ENCODE measurements around the gene NAALADL2.
"Not testable (repeated sequence)": the region's sequence is repeated elsewhere in the genome, so short reads cannot be mapped to it uniquely, and the experiment has no call there.

The NAALADL2 gene

GRCh38 chr3:175257123-175257522, 398.0 kb downstream of the NAALADL2 start:
- DNase-seq (ENCODE audit: low spot score) = no peak
- Mint-ChIP-seq H3K27ac (no peak overlapping the region), H3K4me1 (ENCODE audit: low read depth) (no peaks in the 10 kb centered on the region), H3K4me3 (no peak overlapping the region), H3K27me3 (ENCODE audit: low read depth) (no peaks in the 10 kb centered on the region), H3K36me3 (ENCODE audit: low read depth) (no peaks in the 10 kb centered on the region), H3K9me3 (no peaks in the 10 kb centered on the region)

GRCh38 chr3:175258763-175259162, 399.6 kb downstream of the NAALADL2 start:
- no peaks in the 10 kb centered on the region for H3K36me3 Mint-ChIP-seq (ENCODE audit: low read depth)
- no peak overlapping the region for H3K4me3 Mint-ChIP-seq
- H3K4me1 Mint-ChIP-seq (ENCODE audit: low read depth) = no peaks in the 10 kb centered on the region
- DNase-seq (ENCODE audit: low spot score) = no peak
- H3K27ac Mint-ChIP-seq = no peak overlapping the region
- no peaks in the 10 kb centered on the region for H3K27me3 Mint-ChIP-seq (ENCODE audit: low read depth)
- no peaks in the 10 kb centered on the region for H3K9me3 Mint-ChIP-seq

GRCh38 chr3:175260145-175260794, 401.1 kb downstream of the NAALADL2 start:
- Mint-ChIP-seq H3K4me1 (ENCODE audit: low read depth) (no peaks in the 10 kb centered on the region), H3K36me3 (ENCODE audit: low read depth) (no peaks in the 10 kb centered on the region), H3K27me3 (ENCODE audit: low read depth) (no peaks in the 10 kb centered on the region), H3K27ac (no peak overlapping the region), H3K4me3 (no peak overlapping the region), H3K9me3 (no peaks in the 10 kb centered on the region)
- DNase-seq (ENCODE audit: low spot score) = no peak

GRCh38 chr3:175266478-175266877, 407.3 kb downstream of the NAALADL2 start:
- no peaks in the 10 kb centered on the region for H3K4me1 Mint-ChIP-seq (ENCODE audit: low read depth)
- no peaks in the 10 kb centered on the region for H3K27me3 Mint-ChIP-seq (ENCODE audit: low read depth)
- DNase-seq (ENCODE audit: low spot score) = no peak

GRCh38 chr3:175267121-175267531, 408.0 kb downstream of the NAALADL2 start:
- Mint-ChIP-seq H3K9me3 (no peaks in the 10 kb centered on the region), H3K27me3 (ENCODE audit: low read depth) (no peaks in the 10 kb centered on the region), H3K4me3 (no peak overlapping the region), H3K36me3 (ENCODE audit: low read depth) (no peaks in the 10 kb centered on the region), H3K27ac (no peak overlapping the region), H3K4me1 (ENCODE audit: low read depth) (no peaks in the 10 kb centered on the region)
- DNase-seq (ENCODE audit: low spot score) = no peak

More at GRCh38 chr3:175266478-175266877, 407.3 kb downstream of the NAALADL2 start:
- H3K36me3 Mint-ChIP-seq (ENCODE audit: low read depth) = no peaks in the 10 kb centered on the region
- no peak overlapping the region for H3K27ac Mint-ChIP-seq
- H3K4me3 Mint-ChIP-seq = no peak overlapping the region
- H3K9me3 Mint-ChIP-seq = no peaks in the 10 kb centered on the region

- H3K9me3 Mint-ChIP-seq = no peaks in the 10 kb centered on the region
- no peak overlapping the region for H3K27ac Mint-ChIP-seq
- no peaks in the 10 kb centered on the region for H3K4me1 Mint-ChIP-seq (ENCODE audit: low read depth)
- no peaks in the 10 kb centered on the region for H3K27me3 Mint-ChIP-seq (ENCODE audit: low read depth)
- H3K4me3 Mint-ChIP-seq = no peak overlapping the region
- H3K36me3 Mint-ChIP-seq (ENCODE audit: low read depth) = no peaks in the 10 kb centered on the region
- no peak for DNase-seq (ENCODE audit: low spot score)
These were observed 408.4 kb downstream of the NAALADL2 start for GRCh38 chr3:175267561-175267960.

GRCh38 chr3:175269394-175269793, 410.3 kb downstream of the NAALADL2 start:
- no peak overlapping the region for H3K4me3 Mint-ChIP-seq
- no peaks in the 10 kb centered on the region for H3K36me3 Mint-ChIP-seq (ENCODE audit: low read depth)
- H3K27me3 Mint-ChIP-seq (ENCODE audit: low read depth) = no peaks in the 10 kb centered on the region
- H3K27ac Mint-ChIP-seq = no peak overlapping the region
- H3K9me3 Mint-ChIP-seq = no peaks in the 10 kb centered on the region
- no peak for DNase-seq (ENCODE audit: low spot score)
- H3K4me1 Mint-ChIP-seq (ENCODE audit: low read depth) = no peaks in the 10 kb centered on the region

GRCh38 chr3:175270198-175270837, 411.2 kb downstream of the NAALADL2 start:
- Mint-ChIP-seq H3K4me1 (ENCODE audit: low read depth) (no peaks in the 10 kb centered on the region), H3K9me3 (no peaks in the 10 kb centered on the region), H3K4me3 (no peak overlapping the region), H3K36me3 (ENCODE audit: low read depth) (no peaks in the 10 kb centered on the region), H3K27me3 (ENCODE audit: low read depth) (no peaks in the 10 kb centered on the region), H3K27ac (no peak overlapping the region)
- no peak for DNase-seq (ENCODE audit: low spot score)

GRCh38 chr3:175270866-175271265, 411.7 kb downstream of the NAALADL2 start:
- no peaks in the 10 kb centered on the region for H3K27me3 Mint-ChIP-seq (ENCODE audit: low read depth)
- H3K36me3 Mint-ChIP-seq (ENCODE audit: low read depth) = no peaks in the 10 kb centered on the region
- DNase-seq (ENCODE audit: low spot score) = no peak
- H3K9me3 Mint-ChIP-seq = no peaks in the 10 kb centered on the region
- H3K4me3 Mint-ChIP-seq = no peak overlapping the region
- H3K27ac Mint-ChIP-seq = no peak overlapping the region
- no peaks in the 10 kb centered on the region for H3K4me1 Mint-ChIP-seq (ENCODE audit: low read depth)

- H3K36me3 Mint-ChIP-seq (ENCODE audit: low read depth); DNase-seq (ENCODE audit: low spot score); H3K27ac Mint-ChIP-seq; H3K27me3 Mint-ChIP-seq (ENCODE audit: low read depth); H3K9me3 Mint-ChIP-seq; H3K4me3 Mint-ChIP-seq; H3K4me1 Mint-ChIP-seq (ENCODE audit: low read depth): not testable (repeated sequence)
These were observed 412.3 kb downstream of the NAALADL2 start for GRCh38 chr3:175271465-175271864.

GRCh38 chr3:175272392-175272791, 413.3 kb downstream of the NAALADL2 start:
- H3K27ac Mint-ChIP-seq = no peak overlapping the region
- no peaks in the 10 kb centered on the region for H3K27me3 Mint-ChIP-seq (ENCODE audit: low read depth)
- DNase-seq (ENCODE audit: low spot score) = no peak
- H3K36me3 Mint-ChIP-seq (ENCODE audit: low read depth) = no peaks in the 10 kb centered on the region
- no peaks in the 10 kb centered on the region for H3K9me3 Mint-ChIP-seq
- no peaks in the 10 kb centered on the region for H3K4me1 Mint-ChIP-seq (ENCODE audit: low read depth)
- no peak overlapping the region for H3K4me3 Mint-ChIP-seq

- Mint-ChIP-seq H3K9me3 (no peaks in the 10 kb centered on the region), H3K4me3 (no peak overlapping the region), H3K27me3 (ENCODE audit: low read depth) (no peaks in the 10 kb centered on the region)
These were observed 414.4 kb downstream of the NAALADL2 start for GRCh38 chr3:175273573-175273972.

GRCh38 chr3:175274056-175274455, 414.9 kb downstream of the NAALADL2 start:
- Mint-ChIP-seq H3K4me1 (ENCODE audit: low read depth) (no peaks in the 10 kb centered on the region), H3K9me3 (no peaks in the 10 kb centered on the region), H3K4me3 (no peak overlapping the region)

More at GRCh38 chr3:175273573-175273972, 414.4 kb downstream of the NAALADL2 start:
- H3K36me3 Mint-ChIP-seq (ENCODE audit: low read depth) = no peaks in the 10 kb centered on the region
- no peaks in the 10 kb centered on the region for H3K4me1 Mint-ChIP-seq (ENCODE audit: low read depth)
- no peak for DNase-seq (ENCODE audit: low spot score)
- no peak overlapping the region for H3K27ac Mint-ChIP-seq

GRCh38 chr3:175274474-175275218, 415.5 kb downstream of the NAALADL2 start:
- Mint-ChIP-seq H3K36me3 (ENCODE audit: low read depth) (no peaks in the 10 kb centered on the region), H3K4me1 (ENCODE audit: low read depth) (no peaks in the 10 kb centered on the region), H3K27ac (no peak overlapping the region), H3K27me3 (ENCODE audit: low read depth) (no peaks in the 10 kb centered on the region), H3K9me3 (no peaks in the 10 kb centered on the region), H3K4me3 (no peak overlapping the region)
- no peak for DNase-seq (ENCODE audit: low spot score)

More at GRCh38 chr3:175274056-175274455, 414.9 kb downstream of the NAALADL2 start:
- Mint-ChIP-seq H3K27me3 (ENCODE audit: low read depth) (no peaks in the 10 kb centered on the region), H3K36me3 (ENCODE audit: low read depth) (no peaks in the 10 kb centered on the region), H3K27ac (no peak overlapping the region)
- DNase-seq (ENCODE audit: low spot score) = no peak

Measured in T-helper 2 cell treated with Interferon-gamma antibody and Interleukin-4, amounts not matched to agents 5 μg/mL and 100 μg/mL, for 36 hours (primary cell).